HS-27A (cell line): Measurements from ENCODE around the gene SYF2.
"Not testable (repeated sequence)": the region's sequence is repeated elsewhere in the genome, so short reads cannot be mapped to it uniquely, and the experiment has no call there.

Source experiments
- DNase-seq: peaks from one replicate; pipeline ENCODE4 v3.0.0-alpha.2; 2012; ENCODE audit warnings: low read depth, missing footprints

SYF2 gene

DNA sequence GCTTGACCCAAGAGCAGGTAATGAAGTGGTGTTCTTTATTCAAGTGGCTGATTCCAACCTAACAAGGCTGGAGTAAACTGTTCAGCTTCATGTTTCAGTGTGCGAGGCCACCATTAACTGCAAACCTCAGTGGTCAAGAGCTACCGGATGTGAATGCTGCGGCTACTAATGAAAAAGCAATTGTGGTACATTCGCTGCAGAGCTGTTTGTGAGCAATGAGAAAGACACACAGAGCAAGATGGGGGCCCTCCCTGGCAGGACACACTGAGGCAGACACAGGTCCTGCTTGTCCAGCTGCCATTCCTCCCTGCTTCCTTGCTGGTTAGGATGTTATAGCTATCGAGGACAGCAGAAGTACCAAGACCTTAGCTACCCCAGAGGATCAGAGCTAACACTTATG lies 26.1 kb downstream of the SYF2 start:
- no peak for DNase-seq

DNA sequence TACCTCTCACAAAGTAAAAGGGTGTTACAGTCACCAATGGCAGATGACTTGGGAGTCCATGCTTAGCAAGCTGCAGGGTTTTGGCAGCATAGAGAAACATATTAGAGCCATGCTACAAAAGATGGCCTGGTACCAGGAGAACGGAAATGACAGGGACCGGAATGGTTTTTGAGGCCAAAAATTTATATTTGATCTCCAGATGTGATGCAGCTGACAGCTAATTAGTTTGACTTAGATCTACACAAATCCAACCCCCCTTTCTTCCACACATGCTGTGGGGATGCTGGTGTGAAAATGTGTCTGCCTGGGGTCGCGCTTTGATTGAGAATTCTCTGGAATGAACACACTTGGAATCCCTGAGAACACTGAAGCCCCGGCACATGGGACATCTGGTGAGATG lies 26.5 kb downstream of the SYF2 start:
- DNase-seq, result no peak

DNA sequence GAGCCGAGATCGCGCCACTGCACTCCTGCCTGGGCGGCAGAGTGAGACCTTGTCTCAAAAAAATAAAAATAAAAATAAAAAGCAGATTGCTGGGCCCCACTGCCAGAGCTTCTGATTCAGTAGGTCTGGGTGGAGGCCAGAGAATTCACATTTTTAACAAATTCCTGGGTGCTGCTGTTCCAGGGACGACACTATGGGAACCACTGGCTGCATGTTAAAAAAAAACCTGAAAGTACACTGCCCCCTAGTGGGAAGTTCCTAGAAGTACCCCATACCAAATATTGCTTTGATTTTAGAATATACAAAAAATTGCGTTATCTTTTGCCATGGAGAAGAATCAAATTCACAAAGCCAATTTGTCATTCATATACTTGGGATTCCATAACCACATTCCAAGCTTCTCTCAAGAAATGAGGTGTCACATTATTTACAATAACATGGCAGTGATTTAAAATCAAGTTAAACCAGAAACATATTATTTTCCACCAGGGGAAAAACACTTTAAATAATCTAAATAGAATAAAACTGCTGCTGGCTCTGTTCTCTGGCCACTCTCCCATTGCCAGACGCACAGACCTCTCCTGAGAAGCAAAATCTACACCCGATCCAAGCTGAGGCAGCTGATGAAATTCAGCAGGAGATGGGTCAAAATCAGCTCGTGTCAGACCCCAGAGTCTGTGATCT lies 27.4 kb downstream of the SYF2 start:
- DNase-seq, result peak; percentile 7

DNA sequence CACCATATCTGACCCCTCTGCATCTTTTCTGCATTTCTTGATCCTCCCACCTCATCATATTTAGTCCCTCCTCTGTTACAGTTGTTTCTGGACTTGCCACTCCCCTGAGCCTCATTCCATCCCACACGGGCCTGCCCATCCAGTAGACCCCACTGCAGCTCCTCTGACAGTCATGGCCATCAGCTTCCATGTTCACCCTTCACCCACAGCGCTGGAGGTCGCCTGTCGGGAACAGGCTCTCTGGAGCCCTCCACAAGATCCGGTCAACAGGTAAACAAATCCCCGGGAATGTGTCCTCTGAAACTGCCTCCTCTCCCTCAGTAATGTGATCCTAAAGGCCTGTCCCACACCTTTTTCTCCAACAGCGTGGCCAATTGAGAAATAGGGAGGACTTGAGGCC lies 31.3 kb downstream of the SYF2 start:
- no peak for DNase-seq

DNA sequence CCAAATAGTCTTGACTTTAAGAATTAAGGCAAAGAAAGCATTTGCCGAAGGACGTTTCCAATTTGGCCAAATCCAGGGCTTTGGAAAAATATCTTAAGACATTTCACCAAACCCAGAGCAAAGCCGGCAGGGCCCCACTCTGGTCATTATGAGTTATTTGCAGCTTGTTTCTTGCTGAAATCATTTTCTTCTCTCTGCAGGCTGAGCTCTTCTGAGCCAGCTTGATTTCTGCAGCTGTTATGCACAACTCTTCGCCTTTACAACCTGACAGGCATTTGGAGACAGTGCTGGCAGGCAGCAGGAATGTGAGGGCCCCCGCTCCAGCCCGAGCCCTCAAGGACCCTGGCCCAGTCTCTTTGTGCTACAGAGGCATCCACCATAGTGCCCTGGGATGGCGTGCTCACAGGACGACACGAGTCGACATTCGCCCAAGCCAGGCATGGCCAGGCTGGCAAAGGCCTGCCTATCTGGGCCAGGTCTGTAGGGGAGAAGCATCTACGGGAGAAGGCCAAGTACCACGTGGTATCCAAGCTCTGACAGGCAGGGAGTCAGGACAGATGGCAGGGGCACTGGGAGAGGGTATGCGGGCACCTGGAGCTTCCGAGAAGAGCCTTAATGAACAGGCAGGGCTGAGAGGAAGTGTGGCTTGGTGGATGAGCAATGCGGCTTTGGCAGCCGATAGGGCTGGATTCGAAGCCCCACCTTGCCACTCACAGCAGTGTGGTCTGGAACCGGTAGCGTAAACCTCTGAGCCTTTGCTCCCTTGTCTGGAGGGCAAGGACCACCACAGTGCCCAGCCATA lies 32.3 kb downstream of the SYF2 start:
- no peak for DNase-seq

DNA sequence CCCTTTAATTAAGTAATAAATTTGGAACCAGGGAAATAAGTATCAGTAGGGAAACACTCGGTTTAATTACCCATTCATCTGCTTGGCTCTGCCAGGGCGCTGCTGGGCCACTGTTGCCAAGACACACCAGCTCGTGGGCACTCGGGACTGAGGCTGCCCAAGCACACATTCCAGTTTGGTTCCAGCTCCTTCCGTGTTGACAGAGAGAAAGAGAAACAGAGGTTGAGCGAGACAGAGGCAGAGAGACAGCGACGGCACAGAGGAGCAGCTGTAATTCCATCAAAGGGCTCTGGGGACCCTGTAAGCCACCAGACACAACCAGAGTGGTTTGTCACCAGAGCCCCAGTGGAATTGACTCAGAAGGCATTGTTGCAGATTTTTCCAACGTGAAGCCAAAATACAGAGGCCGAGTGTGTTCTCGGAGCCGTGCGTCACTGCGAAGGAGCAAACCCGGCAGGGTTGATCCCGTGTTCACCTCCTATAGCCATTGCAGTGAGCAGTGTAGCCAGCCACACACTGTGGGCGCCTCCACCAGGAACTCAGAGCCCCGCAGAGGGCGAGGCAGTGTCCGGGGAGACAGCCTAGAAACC lies 33.5 kb downstream of the SYF2 start:
- DNase-seq, result no peak

DNA sequence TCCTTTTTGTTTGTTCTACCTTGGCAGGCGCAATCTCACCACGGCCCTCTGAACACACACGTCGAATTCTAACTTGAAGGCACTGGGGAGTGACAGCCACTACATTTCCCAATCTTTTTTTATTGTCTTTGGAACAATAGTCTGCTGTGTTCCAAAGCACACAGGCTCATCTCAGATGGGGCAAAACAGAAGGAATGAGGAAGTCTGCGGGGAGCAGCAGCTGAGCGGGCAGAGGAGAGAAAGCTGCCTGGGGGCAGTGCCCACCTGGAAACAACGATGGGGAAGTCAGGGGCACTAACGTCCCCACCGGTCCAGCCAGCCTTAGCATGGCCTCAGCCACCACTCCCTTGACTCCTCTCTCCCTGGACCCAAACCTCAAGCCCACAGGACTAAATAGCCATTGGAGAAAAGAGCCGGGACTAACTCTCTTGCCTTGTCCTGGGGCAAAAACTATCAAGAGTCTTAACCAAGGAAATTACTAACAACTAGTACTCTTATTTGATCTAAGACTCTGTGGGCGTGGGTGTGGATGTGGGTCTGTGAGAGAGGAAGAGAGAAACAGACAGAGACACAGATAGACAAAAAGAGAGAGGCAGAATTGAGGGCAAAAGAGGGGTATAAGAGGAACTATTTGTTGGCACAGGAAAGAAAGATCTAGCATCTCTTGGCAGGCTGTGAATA lies 34.2 kb downstream of the SYF2 start:
- DNase-seq, result no peak

DNA sequence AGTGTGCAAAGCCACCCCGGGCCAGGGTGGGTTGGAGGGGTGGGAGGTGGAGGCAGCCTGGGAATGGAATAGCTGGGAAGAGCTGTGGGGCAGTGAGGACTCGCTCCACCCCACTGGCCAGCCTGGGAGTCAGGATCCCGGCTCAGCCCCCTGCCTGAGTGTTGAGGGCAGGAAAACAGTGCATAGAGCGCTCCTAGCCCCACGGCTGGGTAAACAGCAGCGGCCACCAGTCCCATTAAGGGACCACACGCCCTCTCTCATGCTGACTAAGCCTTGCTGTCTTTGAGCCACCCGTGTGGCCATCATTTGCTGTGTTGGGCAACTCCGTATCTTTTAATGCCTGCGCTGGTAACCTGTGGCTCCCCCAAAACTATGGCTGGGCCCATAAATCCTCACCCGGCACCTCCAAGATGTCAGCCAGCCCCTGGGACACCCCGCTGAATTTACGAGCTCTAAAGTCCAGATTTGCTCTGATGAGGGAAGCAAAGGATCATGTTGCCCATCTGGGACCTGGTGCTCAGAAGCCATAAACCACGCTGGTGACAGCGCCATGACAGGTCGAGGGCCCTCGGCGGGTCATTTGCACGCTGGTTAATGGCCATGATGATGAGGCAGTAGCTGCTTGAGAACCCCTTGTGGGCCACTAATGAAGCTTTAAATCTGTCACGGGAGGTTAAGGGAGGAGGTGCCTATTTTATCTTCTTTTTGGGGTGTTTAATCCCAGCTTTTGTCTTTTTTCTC lies 34.9 kb downstream of the SYF2 start:
- no peak for DNase-seq

DNA sequence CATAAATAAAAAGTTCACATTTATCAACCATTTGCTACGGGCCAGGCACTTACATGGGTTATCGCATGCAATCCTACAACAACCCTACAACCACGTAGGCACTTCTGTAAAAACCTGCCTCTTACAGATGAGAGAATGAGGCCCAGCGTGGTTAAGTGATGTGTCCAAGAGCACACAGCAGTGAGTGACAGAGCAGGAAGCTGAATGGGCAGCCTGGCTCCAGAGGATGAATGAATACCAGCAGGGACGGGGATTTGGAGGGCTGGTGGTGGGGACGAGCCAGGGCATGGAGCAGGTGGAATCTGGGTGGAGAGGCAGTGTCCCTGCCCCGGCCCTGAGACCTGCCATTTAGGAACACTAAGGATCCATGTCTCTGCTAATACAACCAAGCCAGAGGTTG lies 35.5 kb downstream of the SYF2 start:
- DNase-seq, result no peak

DNA sequence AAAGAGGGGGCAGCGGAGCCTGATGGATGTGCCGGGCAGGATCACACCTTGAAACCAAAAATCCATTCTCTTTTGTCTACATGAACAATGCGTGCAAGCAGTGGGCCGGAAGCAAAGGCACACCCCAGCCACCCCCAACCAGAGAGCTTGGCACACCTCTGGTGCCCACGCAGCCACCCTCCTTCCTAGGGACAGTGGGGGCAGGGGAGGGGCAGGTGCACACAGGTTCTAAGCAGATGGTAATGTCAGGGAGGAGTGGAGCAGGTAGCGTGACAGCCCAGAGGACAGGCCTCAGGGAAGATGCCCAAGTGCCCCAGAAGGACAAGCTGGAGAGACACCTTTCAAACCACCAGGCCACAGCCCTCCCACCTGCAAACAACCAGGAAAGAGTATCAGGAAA lies 36.5 kb downstream of the SYF2 start:
- DNase-seq, result no peak

DNA sequence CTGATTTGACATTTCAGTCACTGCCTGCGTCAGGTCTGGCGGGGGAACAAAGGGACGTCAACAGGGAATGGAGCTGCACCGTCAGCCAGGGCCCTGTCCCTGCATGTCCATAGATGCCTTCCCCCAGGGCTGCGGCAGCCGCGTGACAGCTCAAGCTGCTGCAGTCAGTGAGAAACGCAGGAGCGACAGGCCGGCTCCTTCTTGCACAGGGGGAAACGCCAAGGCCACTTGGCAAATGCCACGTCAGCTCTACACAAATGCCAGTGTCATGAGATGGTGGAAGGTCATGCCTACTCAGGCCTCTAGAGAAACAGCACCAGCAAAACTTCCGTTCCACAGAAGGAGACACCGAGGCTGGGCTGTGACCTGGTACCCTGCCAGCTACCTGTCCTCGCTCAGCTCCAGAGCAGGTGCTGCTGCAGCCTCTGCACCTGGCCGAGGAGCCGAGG lies 37.7 kb downstream of the SYF2 start:
- DNase-seq, result no peak

DNA sequence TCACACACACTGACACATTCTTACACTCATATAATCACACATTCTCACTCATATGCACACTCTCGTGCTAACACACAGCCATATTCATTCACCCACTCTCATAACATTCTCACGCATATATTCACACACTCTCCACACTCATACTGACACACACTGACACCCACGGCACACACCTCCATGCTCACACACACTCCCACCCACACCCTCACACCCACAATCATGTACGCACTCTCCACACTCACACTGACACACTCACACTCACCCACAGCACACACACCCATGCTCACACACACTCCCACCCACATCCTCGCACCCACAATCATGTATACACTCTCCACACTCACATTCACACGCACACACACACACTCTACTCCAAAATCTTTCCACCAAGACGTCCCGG lies 38.2 kb downstream of the SYF2 start:
- DNase-seq, result no peak

DNA sequence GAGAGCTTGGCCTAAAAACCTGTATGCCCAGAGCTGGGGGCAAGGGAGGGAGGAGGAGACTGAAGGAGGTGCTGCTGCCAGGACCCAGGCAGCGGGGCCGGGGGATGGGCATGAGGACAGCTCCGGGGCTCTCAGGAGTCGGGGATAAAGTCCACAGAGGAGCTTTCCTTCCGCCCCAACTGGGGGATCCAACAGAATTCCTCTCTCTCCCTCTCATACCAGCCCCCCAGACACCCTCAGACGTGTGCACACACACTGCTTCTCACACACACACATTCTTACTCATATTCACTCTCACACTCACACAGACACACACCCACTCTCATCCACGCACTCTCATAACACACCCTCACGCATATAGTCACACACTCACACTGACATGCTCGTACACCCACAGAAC lies 39.1 kb downstream of the SYF2 start:
- DNase-seq, result no peak

DNA sequence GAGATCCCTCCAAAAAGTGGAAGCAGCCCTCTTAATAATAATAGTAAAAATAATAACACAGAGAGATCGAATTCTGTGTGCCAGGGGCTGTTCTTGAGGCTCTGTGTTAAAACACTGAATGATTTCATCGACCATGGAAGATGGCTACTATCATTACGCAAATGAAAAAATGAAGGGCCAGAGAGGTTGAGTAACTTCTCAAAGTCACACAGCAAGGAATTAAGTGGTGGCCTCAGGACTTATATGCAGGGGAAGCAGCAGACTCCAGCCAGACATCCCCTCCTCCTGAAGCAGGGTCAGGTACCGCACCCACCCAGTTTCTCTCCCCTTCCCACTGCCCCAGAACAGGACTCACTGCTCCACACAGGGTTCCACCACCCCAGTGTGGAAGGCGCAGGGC lies 40.1 kb downstream of the SYF2 start:
- no peak for DNase-seq

DNA sequence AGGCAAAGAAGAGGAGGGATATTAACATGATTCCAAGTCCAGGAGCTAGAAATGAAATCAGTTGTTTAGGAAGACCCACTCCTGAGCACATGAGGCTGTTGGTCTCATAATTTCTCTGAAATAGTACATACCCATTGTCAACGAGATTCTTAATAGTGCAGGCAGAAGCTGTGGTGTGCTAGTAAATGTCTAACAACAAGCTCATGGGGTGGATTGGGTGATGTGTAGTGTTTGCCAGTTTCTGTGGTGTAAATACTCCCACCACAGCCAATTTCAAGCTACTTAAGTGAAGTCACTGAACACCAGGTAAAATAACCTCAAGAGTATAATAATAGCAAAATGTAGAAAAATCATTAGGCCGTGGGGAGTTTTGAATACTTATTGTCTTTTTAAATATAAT lies 42.0 kb downstream of the SYF2 start:
- DNase-seq, result no peak

DNA sequence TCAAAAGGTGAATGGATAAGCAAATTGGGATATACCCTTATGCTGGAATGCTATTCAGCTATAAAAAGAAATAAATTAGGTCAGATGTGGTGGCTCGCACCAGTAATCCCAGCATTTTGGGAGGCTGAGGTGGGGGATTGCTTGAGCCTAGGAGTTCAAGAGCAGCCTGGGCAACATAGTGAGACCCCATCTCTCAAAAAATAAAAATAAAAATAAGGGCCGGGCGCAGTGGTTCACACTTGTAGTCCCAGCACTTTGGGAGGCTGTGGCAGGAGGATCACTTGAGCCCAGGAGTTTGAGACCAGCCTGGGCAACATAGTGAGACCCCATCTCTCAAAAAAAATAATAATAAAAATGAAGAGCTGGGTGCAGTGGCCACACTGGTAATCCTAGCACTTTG lies 44.4 kb downstream of the SYF2 start:
- not testable (repeated sequence) for DNase-seq

DNA sequence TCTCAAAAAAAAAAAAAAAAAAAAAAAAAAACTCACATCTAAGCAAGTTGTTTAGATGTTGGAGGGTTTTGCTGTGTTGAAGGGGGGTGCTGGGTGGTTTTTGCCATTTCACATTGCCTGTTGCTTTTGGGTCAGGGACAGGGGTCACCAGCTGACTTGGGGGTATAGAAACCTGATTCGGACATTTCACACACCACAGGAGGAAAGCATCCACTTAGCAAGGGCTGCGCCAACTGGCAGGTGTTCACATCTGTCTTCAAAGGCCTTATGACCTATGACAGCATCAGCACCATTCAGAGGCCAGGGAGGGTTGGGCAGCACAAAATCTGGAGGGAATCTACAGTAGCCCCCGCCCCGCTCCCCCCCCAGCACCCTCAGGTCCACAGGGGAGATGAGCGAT lies 45.2 kb downstream of the SYF2 start:
- no peak for DNase-seq

DNA sequence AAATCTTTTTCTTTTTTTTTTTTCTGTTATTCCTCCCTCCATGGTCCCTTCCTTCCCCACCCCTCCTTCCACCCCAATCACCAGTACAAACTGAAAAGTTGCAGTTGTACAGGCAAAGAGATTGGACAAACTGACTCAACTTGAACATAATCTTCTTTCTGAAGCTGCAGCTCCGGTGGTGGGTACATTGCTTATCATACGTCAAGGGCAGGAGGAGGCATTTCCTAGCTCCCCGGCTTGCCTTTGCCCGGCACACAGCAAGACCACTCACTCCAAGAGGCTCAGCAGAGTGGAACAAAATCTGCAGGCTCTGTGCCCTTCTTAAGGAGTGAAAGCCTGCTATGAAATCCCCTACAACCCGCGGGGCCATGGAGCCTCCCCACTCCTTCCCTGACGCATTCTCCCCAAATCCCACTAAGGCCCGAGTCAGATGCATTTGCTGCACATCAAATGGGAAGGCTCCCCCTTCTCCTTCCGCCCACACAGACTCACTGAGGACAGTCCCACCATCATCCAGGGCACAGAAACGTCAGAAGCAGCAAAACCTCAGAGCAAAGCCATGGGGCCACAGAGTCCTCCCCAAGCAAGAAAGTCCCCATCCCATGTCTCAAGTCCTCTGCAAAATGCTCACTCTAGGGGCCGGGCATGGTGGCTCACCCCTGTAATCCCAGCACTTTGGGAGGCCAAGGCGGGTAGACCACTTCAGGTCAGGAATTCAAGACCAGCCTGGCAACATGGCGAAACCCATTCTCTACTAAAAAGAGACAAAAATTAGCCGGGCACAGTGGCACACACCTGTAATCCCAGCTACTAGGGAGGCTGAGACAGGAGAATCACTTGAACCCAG lies 45.9 kb downstream of the SYF2 start:
- DNase-seq, result no peak

DNA sequence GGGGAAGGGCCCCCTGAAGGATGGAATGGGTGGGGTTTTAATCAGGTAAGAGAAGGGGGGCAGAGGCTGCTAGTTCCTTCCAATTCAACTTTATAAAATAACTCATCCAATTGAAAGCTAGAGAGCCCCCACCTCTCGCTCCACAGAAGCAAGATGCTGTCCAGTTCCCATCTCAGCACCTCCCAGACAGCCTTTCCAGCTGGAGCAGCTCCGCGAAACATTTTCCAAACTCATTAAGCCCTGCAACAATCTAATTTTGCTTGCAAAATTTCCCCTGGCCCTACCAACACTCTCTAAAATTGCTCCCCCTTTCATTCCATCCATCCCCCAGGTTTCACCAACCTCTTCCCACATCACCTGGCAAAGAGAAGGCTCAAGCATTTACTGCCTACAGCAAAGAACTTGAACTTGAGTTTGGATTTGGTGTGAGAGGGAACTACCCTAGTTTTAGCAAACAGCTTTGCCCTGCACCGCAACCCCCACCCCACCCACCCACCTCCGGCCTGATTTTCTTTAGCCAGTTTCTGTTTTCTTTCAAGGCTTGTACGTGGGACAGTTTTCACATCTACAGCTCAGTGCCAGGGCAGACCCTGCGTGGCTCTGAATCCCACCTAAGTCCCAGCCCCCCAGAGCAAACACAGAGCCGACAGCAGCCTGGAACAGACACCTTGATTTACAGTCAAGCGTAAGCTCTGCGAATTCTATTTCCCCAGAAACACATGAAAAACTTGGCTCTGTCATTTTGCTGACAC lies 46.7 kb downstream of the SYF2 start:
- no peak for DNase-seq

DNA sequence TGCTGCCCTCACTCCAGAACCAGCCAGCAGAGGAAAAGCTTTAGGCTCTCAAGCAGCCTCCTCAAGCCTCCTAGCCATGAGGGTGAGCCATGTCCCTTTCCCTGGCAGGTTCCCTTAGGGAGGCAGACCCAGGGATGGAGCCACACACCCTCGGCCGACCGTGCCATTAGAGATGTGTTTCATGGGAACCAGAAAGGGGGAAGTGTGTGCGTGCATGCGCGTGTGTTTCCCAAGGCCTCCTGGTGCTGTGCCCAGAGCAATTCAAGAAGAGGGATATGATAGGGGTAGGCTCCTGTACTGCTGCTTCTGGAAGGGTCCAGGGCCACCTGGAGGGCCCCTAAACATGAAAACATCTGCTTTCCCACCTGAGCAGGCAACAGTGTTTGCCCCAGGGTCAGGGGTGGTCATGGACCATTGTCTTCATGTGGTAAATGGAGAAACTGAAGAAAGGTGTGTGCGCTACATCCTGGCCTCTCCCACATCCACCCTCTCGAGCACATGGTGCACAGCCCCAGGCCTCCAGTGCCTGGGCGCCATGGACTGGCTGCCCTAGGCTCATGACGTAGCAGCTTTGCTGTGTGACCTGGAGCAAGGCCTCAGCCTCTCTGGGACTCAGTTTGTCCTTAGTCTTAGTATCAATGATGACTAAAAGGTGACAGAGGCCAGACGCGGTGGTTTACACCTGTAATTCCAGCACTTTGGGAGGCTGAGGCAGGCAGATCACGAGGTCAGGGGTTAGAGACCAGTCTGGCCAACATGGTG lies 48.1 kb downstream of the SYF2 start:
- no peak for DNase-seq
